HG02852 (cell line): ENCODE measurements around the gene LIMS1.
"Not testable (repeated sequence)": the region's sequence is repeated elsewhere in the genome, so short reads cannot be mapped to it uniquely, and the experiment has no call there.

Experiments used
- ATAC-seq: cut with Tn5 transposase; IDR thresholded peaks from one replicate; pipeline ENCODE4 v1.9.1; 2021; ENCODE audit warnings: mild to moderate bottlenecking, moderate library complexity; ENCODE audit not compliant: unreplicated experiment

LIMS1 gene

DNA sequence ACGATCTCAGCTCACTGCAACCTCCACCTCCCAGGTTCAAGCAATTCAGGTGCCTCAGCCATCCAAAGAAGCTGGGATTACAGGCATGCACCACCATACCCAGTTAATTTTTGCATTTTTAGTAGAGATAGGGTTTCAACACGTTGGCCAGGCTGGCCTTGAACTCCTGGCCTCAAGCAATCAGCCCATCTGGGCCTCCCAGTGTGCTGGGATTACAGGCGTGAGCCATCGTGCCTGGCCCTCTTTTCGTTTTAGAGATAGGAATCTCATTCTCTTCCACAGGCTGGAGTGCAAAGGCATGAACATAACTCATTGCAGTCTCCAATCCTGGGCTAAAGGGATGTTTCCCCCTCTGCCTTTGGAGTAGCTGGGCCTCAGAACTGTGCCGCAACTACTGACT, 182.7 kb downstream of the LIMS1 start:
- not testable (repeated sequence) for ATAC-seq

DNA sequence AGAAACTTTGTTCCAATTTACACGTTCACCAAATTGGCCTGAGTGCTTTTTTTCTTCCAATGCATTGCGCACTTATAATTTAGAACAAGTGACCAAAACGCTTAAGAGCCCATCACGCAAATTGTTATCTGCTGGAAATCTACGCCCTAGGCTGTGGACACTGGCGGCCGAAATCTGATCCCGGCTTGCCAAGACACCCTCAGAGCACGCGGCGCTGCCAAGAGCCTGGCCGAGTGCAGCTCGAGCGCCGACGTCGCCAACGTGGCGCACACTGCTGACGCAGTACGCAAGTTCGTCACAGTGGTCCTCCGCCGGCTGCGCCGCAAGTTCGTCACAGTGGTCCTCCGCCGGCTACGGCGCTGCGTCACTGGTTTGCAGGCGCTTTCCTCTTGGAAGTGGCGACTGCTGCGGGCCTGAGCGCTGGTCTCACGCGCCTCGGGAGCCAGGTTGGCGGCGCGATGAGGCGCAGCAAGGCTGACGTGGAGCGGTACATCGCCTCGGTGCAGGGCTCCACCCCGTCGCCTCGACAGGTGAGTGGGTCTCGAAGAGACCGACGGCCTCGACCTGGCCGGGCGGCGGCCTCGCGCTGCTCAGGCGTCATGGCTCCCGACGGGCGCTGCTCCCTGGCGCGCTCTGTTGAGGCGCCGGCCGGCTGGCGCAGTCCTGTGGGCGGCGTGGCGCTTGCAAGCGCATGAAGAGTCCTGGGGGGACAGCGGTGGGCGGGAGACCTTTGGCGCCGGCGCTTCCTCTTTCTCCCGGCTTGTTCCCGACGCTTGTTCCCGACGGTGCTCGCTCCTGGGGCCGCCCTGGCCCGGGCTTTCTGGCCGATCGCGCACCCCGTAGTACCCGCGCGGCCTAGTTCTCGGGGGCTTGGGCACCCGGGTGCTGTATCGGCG, 185.1 kb downstream of the LIMS1 start, which contains the start of gene RANBP2:
TSS of gene RANBP2 (plus strand) at position 334 of the 896 bp plus-strand sequence. CDS start at position 459, 125 bp downstream.
- peak; percentile 99 for ATAC-seq

DNA sequence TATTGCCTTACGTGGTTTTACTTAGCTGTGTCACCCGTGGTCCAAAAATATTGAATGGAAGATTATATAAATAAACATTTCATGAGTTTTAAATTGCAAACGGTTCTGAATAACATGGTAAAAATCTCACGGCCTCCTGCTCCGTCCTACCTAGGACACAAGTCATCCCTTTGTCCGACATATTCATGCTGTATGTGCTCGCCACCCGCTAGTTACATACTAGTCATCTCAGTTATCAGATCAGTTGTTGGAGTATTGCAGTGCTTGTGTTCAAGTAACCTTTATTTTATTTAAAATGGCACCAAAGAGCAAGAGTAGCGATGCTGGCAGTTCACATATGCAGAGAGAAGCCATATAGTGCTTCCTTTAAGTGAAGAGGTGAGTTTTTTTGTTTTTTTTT, 191.8 kb downstream of the LIMS1 start:
- ATAC-seq = not testable (repeated sequence)

DNA sequence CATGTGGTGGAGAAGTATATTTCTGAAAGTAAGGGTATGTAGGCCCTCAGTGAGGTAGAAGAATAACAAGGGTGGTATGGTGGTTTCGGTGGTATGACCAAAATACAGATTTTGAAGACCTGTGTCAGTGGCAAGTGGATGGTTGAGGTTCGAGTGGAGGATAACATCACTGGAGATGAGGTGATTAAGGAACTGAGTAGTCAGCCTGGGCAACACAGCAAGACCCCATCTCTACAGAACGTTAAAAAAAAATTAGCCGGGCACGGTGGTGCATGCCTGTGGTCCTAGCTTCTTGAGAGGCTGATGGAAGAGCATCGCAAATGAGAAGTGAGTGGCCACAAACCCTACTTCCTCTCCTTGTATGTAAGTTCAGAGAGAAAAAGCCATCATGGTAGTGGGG, 200.4 kb downstream of the LIMS1 start:
- not testable (repeated sequence) for ATAC-seq
